Measurements from ENCODE around the gene RAG1. TPM values are rescaled to one million over a fixed set of nuclear protein-coding genes. Genes with fewer than 3 reads are reported as not detected.

Gene RAG1
- polyA plus RNA-seq, 4 donors, result 0.60 to 4.9 (median 2.5) TPM

DNA sequence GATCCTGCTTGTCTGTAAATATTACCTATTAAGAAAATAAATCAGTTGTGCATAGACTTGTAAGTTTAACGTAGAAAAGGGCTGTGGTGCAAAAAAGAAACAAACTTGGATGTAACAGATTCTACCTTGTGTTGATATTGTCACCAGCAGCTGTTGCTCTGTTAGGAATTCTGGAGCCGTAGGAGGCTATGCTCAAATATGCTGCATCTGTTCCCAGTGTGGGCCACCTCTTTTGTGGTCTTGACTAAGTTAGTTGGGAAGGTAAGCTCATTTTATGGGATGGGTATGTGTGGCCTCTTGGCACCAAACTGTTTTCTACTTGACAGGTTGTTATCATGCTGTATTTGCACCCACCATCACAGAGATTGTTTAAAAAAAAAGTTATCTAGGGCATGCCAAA is 59.7 kb downstream of the RAG1 start:
- H3K4me3 ChIP-seq (ENCODE audit: low read depth in 1 of 3, low read length in 3 of 3), result no peak overlapping the region
- no peaks in the 10 kb centered on the region for H3K27me3 ChIP-seq (ENCODE audit: control insufficient read depth in 3 of 3, insufficient read depth in 3 of 3, low read length in 3 of 3)
- FAIRE-seq (no peak), DNase-seq (no peak)
- no peaks in the 10 kb centered on the region for H3K36me3 ChIP-seq (ENCODE audit: control insufficient read depth in 3 of 3, insufficient read depth in 2 of 3, low read depth in 1 of 3, low read length in 3 of 3)
- WGBS, 3 donors, result 83 to 87% (median 87%) methylated on average over 2 of the region's 2 CpGs
- H3K27ac ChIP-seq (ENCODE audit: low read depth in 1 of 3, low read length in 2 of 3), result no peak overlapping the region
- no peaks in the 10 kb centered on the region for H3K4me1 ChIP-seq (ENCODE audit: control insufficient read depth in 3 of 3, insufficient read depth in 2 of 3, low read depth in 1 of 3, low read length in 2 of 3)
- H3K9me3 ChIP-seq (ENCODE audit: control insufficient read depth in 2 of 2, insufficient read depth in 1 of 2, low read depth in 1 of 2, low read length in 1 of 2), result no peaks in the 10 kb centered on the region

- no peaks in the 10 kb centered on the region for H3K36me3 ChIP-seq (ENCODE audit: control insufficient read depth in 3 of 3, insufficient read depth in 2 of 3, low read depth in 1 of 3, low read length in 3 of 3)
- DNase-seq (no peak), FAIRE-seq (no peak)
- H3K4me3 ChIP-seq (ENCODE audit: low read depth in 1 of 3, low read length in 3 of 3), result no peak overlapping the region
- no peaks in the 10 kb centered on the region for H3K4me1 ChIP-seq (ENCODE audit: control insufficient read depth in 3 of 3, insufficient read depth in 2 of 3, low read depth in 1 of 3, low read length in 2 of 3)
- H3K27me3 ChIP-seq (ENCODE audit: control insufficient read depth in 3 of 3, insufficient read depth in 3 of 3, low read length in 3 of 3), result no peaks in the 10 kb centered on the region
- no peaks in the 10 kb centered on the region for H3K9me3 ChIP-seq (ENCODE audit: control insufficient read depth in 2 of 2, insufficient read depth in 1 of 2, low read depth in 1 of 2, low read length in 1 of 2)
- H3K27ac ChIP-seq (ENCODE audit: low read depth in 1 of 3, low read length in 2 of 3), result no peak overlapping the region
- WGBS, 3 donors, result 90 to 94% (median 92%) methylated on average over 5 of the region's 5 CpGs
Measured at GRCh38 chr11:36628141-36628540, 60.3 kb downstream of the RAG1 start.

GRCh38 chr11:36628765-36629244 is 61.0 kb downstream of the RAG1 start:
- Histone ChIP-seq H3K27ac (ENCODE audit: low read depth in 1 of 3, low read length in 2 of 3) (no peak overlapping the region), H3K4me3 (ENCODE audit: low read depth in 1 of 3, low read length in 3 of 3) (no peak overlapping the region), H3K36me3 (ENCODE audit: control insufficient read depth in 3 of 3, insufficient read depth in 2 of 3, low read depth in 1 of 3, low read length in 3 of 3) (no peaks in the 10 kb centered on the region), H3K4me1 (ENCODE audit: control insufficient read depth in 3 of 3, insufficient read depth in 2 of 3, low read depth in 1 of 3, low read length in 2 of 3) (no peaks in the 10 kb centered on the region), H3K9me3 (ENCODE audit: control insufficient read depth in 2 of 2, insufficient read depth in 1 of 2, low read depth in 1 of 2, low read length in 1 of 2) (no peaks in the 10 kb centered on the region), H3K27me3 (ENCODE audit: control insufficient read depth in 3 of 3, insufficient read depth in 3 of 3, low read length in 3 of 3) (no peaks in the 10 kb centered on the region)
- no peak for DNase-seq
- no peak for FAIRE-seq
- 78 to 86% (median 83%) methylated on average over 4 of the region's 4 CpGs for WGBS, 3 donors

Other genes starting within 250 kb of the RAG1 start
- gene TRAF6, start 57.7 kb upstream of the RAG1 start, polyA plus RNA-seq, result 10 to 100 TPM in 1 of 4 donors, 1 to 10 TPM in 3; 3.6 to 22.1 (median 4.6) TPM
- 10 to 100 TPM; 15.7 to 23.2 (median 19.6) TPM for gene IFTAP, start 26.5 kb downstream of the RAG1 start, polyA plus RNA-seq
- gene RAG2, start 30.2 kb downstream of the RAG1 start, polyA plus RNA-seq, result under 1 TPM in 1 of 4 donors, not detected in 3; 0.25 TPM